ENCODE data around the gene MADD.

MADD gene

GRCh38 chr11:47317064-47317828 is 47.3 kb downstream of the MADD start:
- TF ChIP-seq CTCF (IDR thresholded peaks at IDR 0.05; ENCODE audit: low read depth, low read length, missing control alignments), result no peak
- no peak overlapping the region for H3K4me3 ChIP-seq (ENCODE audit: low read depth, low read length)
- no peak for DNase-seq (ENCODE audit: low read depth)

GRCh38 chr11:47318166-47318565 is 48.2 kb downstream of the MADD start:
- no peak for TF ChIP-seq CTCF (IDR thresholded peaks at IDR 0.05; ENCODE audit: low read depth, low read length, missing control alignments)
- H3K4me3 ChIP-seq (ENCODE audit: low read depth, low read length), result no peak overlapping the region
- DNase-seq (ENCODE audit: low read depth), result no peak

DNA sequence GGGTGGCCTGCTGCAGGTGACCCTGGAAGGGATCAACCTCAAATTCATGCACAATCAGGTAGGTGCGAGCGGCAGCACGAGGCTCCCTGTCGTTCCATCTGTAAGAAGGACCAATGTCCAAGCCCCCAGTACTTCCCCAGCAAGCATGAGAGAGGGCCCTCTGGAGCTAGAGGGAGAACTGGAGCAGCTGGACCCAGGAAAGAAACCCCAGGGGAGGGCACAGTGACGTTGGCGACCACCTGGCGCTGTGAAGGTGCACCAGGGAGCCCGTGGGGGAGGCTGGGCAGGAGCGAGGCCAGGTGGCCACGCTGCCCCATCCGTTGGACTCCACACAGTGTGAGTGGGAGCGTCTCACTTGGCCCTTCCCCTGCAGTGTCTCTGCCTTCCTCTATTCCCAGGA is 54.6 kb downstream of the MADD start:
- no peak for DNase-seq (ENCODE audit: low read depth)
- no peak for TF ChIP-seq CTCF (IDR thresholded peaks at IDR 0.05; ENCODE audit: low read depth, low read length, missing control alignments)
- no peak overlapping the region for H3K4me3 ChIP-seq (ENCODE audit: low read depth, low read length)

DNA sequence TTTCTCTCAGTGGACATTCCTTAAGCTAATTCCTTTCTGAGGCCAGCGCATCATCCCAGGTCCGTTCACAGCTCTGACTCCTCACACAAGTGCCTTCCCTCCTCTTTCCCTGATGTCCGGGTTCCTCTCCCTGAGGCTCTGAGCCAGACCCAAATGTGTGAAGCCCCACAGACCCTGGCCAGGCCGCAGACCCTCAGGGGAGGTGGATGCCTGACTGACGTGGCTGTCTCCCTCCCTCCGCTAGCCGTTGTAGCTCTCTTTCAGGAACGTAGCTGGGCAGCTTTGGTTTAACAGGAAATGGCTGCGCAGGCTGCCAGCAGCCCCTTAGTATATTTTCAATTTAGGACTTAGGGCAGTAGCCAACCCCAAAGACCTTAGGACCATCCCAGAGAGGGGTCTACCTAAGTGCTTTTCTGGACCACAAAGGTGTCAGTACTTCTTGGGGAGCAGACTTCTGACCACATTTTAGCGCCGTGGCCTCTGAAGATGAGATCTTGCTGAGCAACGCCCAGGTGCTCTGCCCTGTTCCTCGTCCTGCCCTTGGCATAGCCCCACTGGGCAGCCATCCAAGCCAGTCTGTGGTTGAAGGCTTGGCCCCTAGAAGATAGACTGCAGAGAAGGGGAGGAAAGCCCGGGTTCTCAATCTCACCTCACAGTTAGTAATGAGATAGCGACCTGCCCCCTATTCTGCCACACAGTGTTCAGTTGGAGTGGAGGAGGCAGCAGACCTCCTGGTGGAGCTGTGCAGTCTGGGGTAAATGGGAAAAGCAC is 55.5 kb downstream of the MADD start:
- DNase-seq (ENCODE audit: low read depth), result no peak
- no peak for TF ChIP-seq CTCF (IDR thresholded peaks at IDR 0.05; ENCODE audit: low read depth, low read length, missing control alignments)
- H3K4me3 ChIP-seq (ENCODE audit: low read depth, low read length), result no peak overlapping the region

GRCh38 chr11:47326198-47326597 is 56.3 kb downstream of the MADD start:
- no peak for TF ChIP-seq CTCF (IDR thresholded peaks at IDR 0.05; ENCODE audit: low read depth, low read length, missing control alignments)
- no peak overlapping the region for H3K4me3 ChIP-seq (ENCODE audit: low read depth, low read length)
- no peak for DNase-seq (ENCODE audit: low read depth)

- H3K4me3 ChIP-seq (ENCODE audit: low read depth, low read length), result no peak overlapping the region
- DNase-seq (ENCODE audit: low read depth), result no peak
- TF ChIP-seq CTCF (IDR thresholded peaks at IDR 0.05; ENCODE audit: low read depth, low read length, missing control alignments), result no peak
Measured at GRCh38 chr11:47327025-47327424, 57.1 kb downstream of the MADD start.

Data from GM12864 (cell line).